NOMO-1 treated with dmso at 0.1 percent for 144 hours (cell line): ENCODE measurements around the gene SH3BP1.
A peak's percentile ranks its signal among the peaks of the same experiment; 100 is the strongest.
"Not testable (repeated sequence)": the region's sequence is repeated elsewhere in the genome, so short reads cannot be mapped to it uniquely, and the experiment has no call there.

ENCODE experiments used
- DNase-seq: peaks from one replicate; lab custom pipeline; 2025; ENCODE audit not compliant: unreplicated experiment; lab: John Stamatoyannopoulos, UW

The SH3BP1 gene

DNA sequence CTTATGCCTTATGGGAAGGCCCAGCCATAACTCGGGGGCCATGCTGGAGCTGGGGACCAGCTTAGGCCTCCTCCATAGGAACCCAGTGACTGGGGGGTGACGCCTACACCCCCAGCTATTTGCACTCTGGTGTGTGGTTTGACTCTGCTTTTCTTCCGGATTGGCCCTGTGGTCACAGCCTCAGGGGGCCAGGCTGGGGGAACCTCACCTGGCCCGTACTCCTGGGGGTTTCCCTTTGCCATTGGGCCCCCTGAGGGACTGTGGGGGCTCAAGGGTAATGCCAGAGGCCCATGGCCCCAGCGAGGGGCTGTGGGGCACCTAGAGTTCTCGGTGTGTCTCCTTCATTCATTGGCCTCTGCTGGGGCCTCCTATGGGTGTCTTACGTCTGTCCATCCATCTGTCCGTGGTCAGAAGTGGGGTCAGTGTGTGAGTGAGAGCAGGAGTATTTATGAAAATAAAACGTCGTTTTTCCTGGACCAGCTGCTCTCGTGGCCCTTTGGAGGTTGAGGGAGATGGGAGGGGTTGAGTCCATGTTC, 6.3 kb upstream of the SH3BP1 start:
- DNase-seq, result peak; percentile 64

DNA sequence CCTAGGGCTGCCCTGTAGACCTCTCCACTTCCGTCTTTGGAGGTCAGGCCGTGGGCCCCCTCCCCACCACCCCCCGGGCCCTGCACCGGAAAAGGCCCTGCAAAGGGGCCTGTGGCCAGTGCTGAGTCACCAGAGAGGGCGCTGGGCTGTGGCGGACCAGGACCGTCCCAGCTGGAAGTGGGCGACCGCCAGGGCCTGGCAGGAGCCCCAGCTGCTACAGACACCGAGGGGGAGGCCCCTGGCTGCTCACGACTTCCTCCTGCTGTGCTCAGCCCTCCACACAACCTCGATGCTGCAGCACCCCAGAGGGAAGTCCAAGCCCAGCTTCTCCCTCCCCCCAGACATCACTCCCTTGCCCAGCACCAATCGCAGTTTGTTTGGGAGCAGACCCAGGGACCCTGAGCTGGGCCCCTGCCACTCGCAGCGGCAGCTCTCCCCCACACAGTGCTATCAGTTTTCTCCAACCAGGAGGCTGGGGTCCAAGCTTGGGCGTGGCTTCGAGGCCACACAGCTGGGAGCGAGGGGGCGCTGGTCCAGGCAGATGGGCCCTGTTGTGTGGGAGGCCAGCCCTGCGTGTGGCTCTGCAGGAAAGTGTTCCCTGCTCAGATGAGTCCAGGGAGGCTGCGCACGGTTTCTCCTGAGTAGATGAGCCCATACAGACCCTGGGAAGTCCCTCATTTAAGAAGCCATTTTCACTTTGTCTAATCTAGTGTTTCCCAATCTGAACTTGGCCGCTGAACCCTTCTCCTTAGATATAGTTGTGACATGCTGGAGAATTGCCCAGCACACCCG, 5.6 kb upstream of the SH3BP1 start:
- peak; percentile 93 for DNase-seq

GRCh38 chr22:37634417-37634924, 5.0 kb upstream of the SH3BP1 start:
- no peak for DNase-seq

GRCh38 chr22:37635157-37635556, 4.3 kb upstream of the SH3BP1 start:
- no peak for DNase-seq

- DNase-seq, result peak; percentile 90
Measured at GRCh38 chr22:37636186-37636948, 3.1 kb upstream of the SH3BP1 start.

- DNase-seq, result no peak
Measured at GRCh38 chr22:37636949-37637273, 2.6 kb upstream of the SH3BP1 start.

- no peak for DNase-seq
Measured at GRCh38 chr22:37638391-37639069, 939 bp upstream of the SH3BP1 start.

DNA sequence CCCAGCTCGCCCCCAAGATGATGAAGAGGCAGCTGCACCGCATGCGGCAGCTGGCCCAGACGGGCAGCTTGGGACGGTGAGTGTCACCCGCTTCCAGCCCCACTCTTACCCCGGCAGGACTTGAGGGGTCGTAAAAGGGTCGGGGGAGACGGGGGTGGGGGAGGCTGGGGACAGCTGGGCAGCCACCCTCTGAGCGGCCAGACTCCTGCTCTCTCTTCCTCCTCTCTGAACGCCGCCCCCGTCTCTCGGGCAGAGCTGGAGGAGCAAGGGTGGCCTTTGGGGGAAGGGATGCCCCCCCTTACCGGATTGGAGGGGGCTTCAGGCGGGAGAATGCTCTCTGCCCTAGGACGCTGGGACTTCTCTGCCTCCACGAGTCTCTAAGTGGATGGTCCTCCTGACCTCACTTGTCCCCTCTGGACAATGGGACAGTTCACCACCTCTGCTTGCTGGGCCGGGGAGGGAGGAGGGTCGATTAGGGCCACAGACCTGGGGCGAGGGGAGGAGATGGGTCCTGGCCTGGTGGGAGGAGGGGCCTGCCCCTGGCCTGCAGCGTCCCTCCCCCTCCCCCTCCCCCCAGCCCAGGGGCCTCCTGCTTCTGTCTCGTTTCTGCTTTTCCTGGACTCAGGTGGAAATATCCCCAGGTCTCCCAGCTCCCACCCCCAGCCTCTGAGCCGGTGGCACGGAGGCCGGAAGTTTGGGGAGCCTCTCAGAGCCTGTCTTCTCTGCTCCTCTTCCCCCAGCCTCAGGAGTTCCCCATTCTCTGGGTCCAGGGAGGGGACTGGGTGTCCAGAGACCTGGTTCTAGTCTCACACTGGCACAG, 512 bp downstream of the SH3BP1 start:
- peak; percentile 45 for DNase-seq

- no peak for DNase-seq
Measured at GRCh38 chr22:37640591-37641560, 1.4 kb downstream of the SH3BP1 start.

GRCh38 chr22:37641561-37641949, 2.1 kb downstream of the SH3BP1 start:
- no peak for DNase-seq

DNA sequence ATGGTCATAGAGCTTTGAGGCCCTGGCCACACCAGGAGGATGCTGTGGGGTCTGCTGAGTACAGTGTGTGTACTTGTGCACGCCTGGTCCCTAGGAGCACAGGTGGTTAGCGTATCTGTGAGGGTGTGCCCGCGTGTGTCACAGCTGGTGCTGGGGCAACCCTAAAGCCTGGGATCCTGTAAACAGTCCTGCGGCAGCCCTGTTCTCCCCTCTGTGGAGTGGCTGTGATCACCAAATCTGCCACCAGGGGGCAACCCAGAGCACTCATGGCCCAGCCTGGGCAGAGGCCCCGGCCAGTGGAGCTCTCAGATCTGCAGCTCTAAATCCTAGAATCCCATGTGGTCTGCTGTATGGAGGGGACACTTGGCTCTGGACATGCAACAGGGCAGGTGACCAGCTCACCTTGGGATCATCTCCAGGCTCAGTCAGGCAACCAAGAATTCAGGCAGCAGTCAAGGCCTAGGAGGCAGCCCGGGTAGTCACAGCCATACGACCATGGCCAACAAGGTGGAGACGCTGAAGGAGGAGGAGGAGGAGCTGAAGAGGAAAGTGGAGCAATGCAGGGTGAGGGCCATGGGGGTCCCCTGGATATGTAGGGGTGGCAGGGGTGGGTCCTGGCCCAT, 3.9 kb downstream of the SH3BP1 start:
- peak; percentile 62 for DNase-seq

- DNase-seq, result no peak
Measured at GRCh38 chr22:37647317-37647716, 7.8 kb downstream of the SH3BP1 start.

GRCh38 chr22:37647928-37648327, 8.5 kb downstream of the SH3BP1 start:
- DNase-seq, result no peak

DNA sequence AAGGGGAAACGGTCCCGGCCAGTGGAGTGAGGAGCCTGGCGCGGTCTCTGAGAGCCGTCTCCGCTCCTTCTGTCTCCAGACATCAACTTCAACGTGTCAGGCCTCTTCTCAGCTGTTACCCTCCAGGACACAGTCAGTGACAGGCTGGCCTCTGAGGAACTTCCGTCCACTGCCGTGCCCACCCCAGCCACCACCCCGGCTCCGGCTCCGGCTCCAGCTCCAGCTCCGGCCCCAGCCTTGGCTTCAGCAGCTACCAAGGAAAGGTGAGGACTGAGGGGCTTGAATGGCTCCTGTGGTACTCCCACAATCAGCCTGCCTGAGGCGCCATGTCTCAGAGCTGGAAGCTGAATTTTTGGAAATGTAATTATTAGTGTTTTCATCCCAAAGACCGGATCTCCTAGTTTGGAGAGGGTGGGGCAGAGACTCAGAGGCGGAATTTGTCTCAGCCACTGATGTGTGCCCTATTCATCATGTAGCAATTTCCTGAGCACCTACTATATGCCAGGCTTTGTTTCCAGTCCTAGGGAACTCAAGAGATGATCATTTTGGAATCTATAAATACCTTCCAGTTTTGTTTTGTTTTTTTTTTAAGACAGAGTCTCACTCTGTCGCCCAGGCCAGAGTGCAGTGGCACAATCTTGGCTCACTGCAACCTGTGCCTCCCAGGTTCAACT, 11.1 kb downstream of the SH3BP1 start:
- no peak for DNase-seq

- DNase-seq, result no peak
Measured at GRCh38 chr22:37654563-37655251, 15.2 kb downstream of the SH3BP1 start.

DNA sequence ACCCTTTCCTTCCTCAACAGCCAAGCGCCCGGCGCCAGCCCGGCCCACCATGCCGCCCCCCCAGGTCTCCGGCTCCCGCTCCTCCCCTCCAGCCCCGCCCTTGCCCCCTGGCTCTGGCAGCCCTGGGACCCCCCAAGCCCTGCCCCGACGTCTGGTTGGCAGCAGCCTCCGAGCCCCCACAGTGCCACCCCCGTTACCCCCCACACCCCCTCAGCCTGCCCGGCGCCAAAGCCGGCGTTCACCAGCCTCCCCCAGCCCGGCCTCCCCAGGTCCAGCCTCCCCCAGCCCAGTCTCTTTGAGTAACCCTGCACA, 15.7 kb downstream of the SH3BP1 start:
- DNase-seq, result no peak

DNA sequence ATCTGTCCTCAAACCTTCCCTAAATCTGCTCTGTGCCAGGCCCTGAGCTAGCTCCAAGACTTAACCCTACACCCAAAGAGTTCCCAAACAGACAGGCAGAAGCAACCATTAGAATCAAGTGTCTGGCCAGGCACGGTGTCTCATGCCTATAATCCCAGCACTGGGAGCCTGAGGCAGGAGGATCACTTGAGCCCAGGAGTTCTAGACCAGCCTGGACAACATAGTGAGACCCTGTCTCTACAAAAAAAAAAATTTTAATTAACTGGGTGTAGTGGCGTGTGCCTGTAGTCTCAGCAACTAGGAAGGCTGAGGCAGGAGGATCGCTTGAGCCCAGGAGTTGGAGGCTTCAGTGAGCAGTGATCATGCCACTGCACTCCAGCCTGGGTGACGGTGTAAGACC, 17.1 kb downstream of the SH3BP1 start:
- not testable (repeated sequence) for DNase-seq

- no peak for DNase-seq
Measured at GRCh38 chr22:37657590-37658132, 18.2 kb downstream of the SH3BP1 start.
